ENCODE data around the gene TMEM63B. TPM values are rescaled to one million over a fixed set of nuclear protein-coding genes. Genes with fewer than 3 reads are reported as not detected.

TMEM63B gene
- total RNA-seq, 3 donors from 2014 or later, result 57.0 to 108 (median 79.6) TPM

DNA sequence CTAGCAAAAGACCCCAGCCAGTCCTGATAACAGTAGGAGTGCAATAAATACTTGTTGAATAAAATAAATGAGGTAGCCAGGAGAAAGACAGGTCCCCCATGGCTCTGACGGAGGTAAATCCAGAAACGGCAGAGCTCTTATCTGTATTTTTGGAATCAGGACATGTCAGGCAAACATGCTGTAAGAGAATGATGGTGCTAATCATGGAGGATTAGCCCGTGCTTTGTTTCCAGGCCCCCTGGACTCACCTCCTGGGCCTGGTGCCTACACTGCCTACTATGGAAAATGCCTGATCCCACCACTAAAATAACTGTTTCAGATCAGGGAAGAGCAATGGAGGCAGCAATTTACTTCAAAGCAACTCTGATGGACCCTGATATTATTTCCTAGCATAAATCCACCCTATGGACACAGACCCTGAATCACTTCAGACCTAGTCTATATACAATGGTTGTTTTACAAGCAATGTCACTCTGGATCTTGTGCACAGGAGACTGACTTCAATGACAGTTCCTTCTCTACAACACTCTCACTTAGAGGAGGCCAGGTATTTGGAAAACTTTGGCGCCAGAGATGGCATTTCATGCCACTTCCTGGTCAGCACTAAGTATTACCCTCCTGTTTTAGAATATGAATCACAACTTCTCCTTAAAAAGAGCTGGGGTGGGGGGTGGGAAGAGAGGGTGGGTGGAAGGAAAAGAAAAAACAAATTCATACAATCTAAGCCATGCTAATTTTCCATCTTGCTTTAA is 6.5 kb upstream of the TMEM63B start:
- no peaks in the 10 kb centered on the region for H3K9me3 ChIP-seq
- ATAC-seq (no peak), DNase-seq (no peak)
- intact Hi-C loops (cut with DNase I, micrococcal nuclease), result no loop called here
- no peaks in the 10 kb centered on the region for H3K36me3 ChIP-seq (ENCODE audit: low read depth)
- TF ChIP-seq, protein P1, sequence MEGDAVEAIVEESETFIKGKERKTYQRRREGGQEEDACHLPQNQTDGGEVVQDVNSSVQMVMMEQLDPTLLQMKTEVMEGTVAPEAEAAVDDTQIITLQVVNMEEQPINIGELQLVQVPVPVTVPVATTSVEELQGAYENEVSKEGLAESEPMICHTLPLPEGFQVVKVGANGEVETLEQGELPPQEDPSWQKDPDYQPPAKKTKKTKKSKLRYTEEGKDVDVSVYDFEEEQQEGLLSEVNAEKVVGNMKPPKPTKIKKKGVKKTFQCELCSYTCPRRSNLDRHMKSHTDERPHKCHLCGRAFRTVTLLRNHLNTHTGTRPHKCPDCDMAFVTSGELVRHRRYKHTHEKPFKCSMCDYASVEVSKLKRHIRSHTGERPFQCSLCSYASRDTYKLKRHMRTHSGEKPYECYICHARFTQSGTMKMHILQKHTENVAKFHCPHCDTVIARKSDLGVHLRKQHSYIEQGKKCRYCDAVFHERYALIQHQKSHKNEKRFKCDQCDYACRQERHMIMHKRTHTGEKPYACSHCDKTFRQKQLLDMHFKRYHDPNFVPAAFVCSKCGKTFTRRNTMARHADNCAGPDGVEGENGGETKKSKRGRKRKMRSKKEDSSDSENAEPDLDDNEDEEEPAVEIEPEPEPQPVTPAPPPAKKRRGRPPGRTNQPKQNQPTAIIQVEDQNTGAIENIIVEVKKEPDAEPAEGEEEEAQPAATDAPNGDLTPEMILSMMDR (IDR thresholded peaks at IDR 0.05), result no peak
- no peak overlapping the region for H3K4me3 ChIP-seq
- peaks cover 57% of the 10 kb centered on the region for H3K4me1 ChIP-seq (ENCODE audit: low read depth)

DNA sequence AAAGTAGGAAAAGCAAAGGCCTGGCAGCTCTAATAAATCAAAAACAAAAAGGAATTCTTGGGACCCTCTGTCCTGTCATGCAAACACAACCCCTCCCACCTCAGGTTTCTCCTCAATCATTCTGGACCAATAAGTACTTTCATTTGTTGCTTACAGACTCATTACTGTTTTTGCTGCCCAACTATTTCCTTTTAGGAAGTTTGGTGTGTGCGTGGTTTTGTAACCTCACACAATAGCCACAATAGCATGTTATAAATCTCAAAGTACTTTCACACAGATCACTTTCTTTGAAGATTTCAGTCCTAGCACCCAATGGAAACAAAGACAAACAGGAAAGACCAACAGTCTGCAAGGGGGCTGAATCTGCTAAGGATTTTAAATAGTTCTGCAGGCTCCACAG is 4.6 kb upstream of the TMEM63B start:
- ATAC-seq (no peak), DNase-seq (no peak)
- H3K9me3 ChIP-seq, result no peaks in the 10 kb centered on the region
- peaks cover 47% of the 10 kb centered on the region for H3K4me1 ChIP-seq (ENCODE audit: low read depth)
- TF ChIP-seq, protein P1 (IDR thresholded peaks at IDR 0.05), result no peak
- H3K4me3 ChIP-seq, result no peak overlapping the region
- intact Hi-C loops (cut with DNase I, micrococcal nuclease), result no loop called here
- H3K36me3 ChIP-seq (ENCODE audit: low read depth), result no peaks in the 10 kb centered on the region

DNA sequence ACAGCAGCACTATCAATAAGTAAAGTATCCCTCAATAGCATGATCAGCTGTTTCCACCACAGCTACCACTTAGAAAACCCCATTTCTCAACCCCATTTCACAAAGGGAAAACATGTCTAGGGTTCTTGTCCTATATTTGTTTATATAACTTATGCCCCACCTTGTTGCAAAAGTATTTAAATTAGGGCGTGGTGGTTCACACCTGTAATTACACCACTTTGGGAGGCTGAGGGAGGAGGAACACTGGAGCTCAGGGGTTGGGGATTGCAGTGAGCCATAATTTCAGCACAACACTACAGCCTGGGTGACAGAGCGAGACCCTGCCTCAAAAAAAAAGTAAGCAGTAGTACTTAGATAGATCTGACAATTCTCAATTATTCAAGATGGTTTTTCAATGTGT is 3.8 kb upstream of the TMEM63B start:
- TF ChIP-seq, protein P1 (IDR thresholded peaks at IDR 0.05), result no peak
- ATAC-seq (no peak), DNase-seq (no peak)
- intact Hi-C loops (cut with DNase I, micrococcal nuclease), result no loop called here
- Histone ChIP-seq H3K4me3 (no peak overlapping the region), H3K9me3 (no peaks in the 10 kb centered on the region), H3K4me1 (ENCODE audit: low read depth) (peaks cover 45% of the 10 kb centered on the region), H3K36me3 (ENCODE audit: low read depth) (no peaks in the 10 kb centered on the region)

GRCh38 chr6:44126320-44127149 is 819 bp upstream of the TMEM63B start:
- intact Hi-C loops (cut with DNase I, micrococcal nuclease), result no loop called here
- TF ChIP-seq, protein P1 (IDR thresholded peaks at IDR 0.05), result no peak
- peaks cover 49% of the 10 kb centered on the region for H3K4me1 ChIP-seq (ENCODE audit: low read depth)
- no peaks in the 10 kb centered on the region for H3K9me3 ChIP-seq
- peak overlapping the region; percentile 85 for H3K4me3 ChIP-seq
- DNase-seq, result peak; percentile 63 to 78 (median 72)
- ATAC-seq, result peak; percentile 57
- no peaks in the 10 kb centered on the region for H3K36me3 ChIP-seq (ENCODE audit: low read depth)

DNA sequence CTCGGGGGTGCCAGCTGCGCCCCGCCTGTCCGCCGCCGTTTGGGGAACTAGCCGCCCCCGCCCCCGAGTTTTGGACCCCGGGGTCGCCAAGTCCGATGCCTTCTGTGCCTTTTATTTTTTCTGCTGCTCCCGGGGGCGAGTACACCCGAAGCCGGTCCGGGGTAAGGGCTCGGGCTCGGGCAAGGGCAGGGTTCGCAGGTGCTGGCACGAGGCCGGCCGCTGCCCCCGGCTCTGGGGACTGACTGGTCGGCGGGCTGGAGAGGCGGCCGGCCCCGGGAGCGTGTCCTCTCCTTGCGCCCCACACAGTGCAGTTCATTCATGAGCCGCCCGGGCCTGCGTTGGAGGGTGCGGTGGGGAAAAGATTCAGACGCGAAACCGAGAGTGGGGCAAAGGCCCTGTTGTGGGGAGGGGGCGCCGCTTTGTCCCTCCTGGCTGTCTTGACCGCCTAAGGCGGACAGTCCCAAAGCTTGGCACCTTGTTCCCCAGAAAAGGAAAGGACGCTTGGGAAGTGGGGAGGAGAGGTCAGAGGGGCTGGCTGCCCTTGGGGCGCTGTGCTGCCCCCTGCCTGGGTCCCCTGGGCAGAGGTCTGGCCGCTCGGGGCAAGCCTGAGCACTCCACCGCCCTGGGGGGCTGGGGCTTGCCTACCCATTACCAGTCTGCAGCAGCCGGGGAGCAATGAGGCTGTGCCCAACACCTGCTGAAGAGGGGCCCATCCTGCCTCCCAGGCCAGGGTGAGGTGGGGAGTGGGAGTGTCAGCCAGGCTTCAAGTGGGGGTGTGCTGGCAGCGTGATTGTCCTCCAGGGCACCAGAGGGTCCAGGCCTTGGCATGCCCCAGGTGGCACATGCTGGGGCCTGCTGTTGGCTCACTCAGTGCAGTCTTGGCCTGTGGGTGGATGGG is 915 bp downstream of the TMEM63B start:
- Histone ChIP-seq H3K4me3 (peak overlapping the region; percentile 85), H3K4me1 (ENCODE audit: low read depth) (peaks cover 53% of the 10 kb centered on the region), H3K9me3 (no peaks in the 10 kb centered on the region), H3K36me3 (ENCODE audit: low read depth) (no peaks in the 10 kb centered on the region)
- TF ChIP-seq, protein P1 (IDR thresholded peaks at IDR 0.05), result no peak
- peak; percentile 35 for ATAC-seq
- peak; percentile 64 to 74 (median 71) for DNase-seq
- intact Hi-C loops (cut with DNase I, micrococcal nuclease), result no loop called here
